HG02870 (cell line): ENCODE results near the gene HOXC4.

Experiments used
- ATAC-seq: cut with Tn5 transposase; IDR thresholded peaks from one replicate; pipeline ENCODE4 v1.9.1; 2021; ENCODE audit warnings: mild to moderate bottlenecking, moderate library complexity; ENCODE audit not compliant: unreplicated experiment

The HOXC4 gene

GRCh38 chr12:54027442-54027786 lies 26.2 kb upstream of the HOXC4 start:
- ATAC-seq, result no peak

GRCh38 chr12:54028314-54029201 lies 25.1 kb upstream of the HOXC4 start, which contains the start of gene HOXC6:
HOXC6 (plus strand) TSS chr12:54028440; CDS start chr12:54028522, 82 bp downstream.
- ATAC-seq, result no peak

DNA sequence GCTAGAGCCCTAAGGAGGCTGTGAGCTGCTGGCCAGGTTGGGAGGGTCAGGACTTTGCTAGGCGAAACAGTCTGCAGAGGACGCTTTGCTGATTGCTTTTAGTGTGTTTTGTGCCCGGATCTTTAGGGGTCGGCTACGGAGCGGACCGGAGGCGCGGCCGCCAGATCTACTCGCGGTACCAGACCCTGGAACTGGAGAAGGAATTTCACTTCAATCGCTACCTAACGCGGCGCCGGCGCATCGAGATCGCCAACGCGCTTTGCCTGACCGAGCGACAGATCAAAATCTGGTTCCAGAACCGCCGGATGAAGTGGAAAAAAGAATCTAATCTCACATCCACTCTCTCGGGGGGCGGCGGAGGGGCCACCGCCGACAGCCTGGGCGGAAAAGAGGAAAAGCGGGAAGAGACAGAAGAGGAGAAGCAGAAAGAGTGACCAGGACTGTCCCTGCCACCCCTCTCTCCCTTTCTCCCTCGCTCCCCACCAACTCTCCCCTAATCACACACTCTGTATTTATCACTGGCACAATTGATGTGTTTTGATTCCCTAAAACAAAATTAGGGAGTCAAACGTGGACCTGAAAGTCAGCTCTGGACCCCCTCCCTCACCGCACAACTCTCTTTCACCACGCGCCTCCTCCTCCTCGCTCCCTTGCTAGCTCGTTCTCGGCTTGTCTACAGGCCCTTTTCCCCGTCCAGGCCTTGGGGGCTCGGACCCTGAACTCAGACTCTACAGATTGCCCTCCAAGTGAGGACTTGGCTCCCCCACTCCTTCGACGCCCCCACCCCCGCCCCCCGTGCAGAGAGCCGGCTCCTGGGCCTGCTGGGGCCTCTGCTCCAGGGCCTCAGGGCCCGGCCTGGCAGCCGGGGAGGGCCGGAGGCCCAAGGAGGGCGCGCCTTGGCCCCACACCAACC lies 23.9 kb upstream of the HOXC4 start:
- no peak for ATAC-seq

GRCh38 chr12:54030442-54030801 lies 23.2 kb upstream of the HOXC4 start:
- ATAC-seq, result no peak

DNA sequence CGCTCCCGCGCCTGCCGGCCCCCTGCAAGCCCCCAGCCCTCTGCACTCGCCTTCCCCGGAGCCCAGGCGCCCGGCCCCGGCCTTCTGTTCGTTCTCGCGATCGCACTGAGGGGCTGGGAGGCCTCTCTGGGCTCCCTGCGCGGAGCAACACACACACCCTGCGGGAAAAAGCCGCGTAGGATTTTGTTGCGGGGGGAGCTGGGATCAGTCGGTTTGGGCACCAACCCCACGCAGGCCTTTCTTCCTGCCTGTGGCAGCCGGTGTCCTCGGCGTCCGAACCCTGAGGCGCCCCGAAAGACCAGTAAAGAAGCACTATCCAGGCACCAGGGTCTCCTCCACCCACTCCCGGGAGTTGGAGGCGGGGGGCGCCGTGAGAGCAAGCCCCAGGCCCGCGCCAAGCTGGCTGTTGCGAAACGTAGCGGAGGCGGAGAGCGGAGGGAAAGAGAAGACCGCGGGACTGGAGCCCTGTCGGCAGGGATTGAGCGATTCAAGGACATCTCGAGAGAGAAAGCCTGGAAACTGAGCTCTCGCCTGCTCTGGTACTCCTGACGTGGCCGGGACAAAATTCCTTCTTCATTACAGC lies 22.7 kb upstream of the HOXC4 start:
- no peak for ATAC-seq

GRCh38 chr12:54031480-54031879 lies 22.2 kb upstream of the HOXC4 start:
- ATAC-seq, result no peak

- ATAC-seq, result no peak
Measured at GRCh38 chr12:54032086-54032619, 21.5 kb upstream of the HOXC4 start.

- no peak for ATAC-seq
Measured at GRCh38 chr12:54032627-54033100, 21.0 kb upstream of the HOXC4 start, which contains the start of gene HOXC5. HOXC5 (plus strand) TSS chr12:54033050; CDS start chr12:54033123, 73 bp downstream.

DNA sequence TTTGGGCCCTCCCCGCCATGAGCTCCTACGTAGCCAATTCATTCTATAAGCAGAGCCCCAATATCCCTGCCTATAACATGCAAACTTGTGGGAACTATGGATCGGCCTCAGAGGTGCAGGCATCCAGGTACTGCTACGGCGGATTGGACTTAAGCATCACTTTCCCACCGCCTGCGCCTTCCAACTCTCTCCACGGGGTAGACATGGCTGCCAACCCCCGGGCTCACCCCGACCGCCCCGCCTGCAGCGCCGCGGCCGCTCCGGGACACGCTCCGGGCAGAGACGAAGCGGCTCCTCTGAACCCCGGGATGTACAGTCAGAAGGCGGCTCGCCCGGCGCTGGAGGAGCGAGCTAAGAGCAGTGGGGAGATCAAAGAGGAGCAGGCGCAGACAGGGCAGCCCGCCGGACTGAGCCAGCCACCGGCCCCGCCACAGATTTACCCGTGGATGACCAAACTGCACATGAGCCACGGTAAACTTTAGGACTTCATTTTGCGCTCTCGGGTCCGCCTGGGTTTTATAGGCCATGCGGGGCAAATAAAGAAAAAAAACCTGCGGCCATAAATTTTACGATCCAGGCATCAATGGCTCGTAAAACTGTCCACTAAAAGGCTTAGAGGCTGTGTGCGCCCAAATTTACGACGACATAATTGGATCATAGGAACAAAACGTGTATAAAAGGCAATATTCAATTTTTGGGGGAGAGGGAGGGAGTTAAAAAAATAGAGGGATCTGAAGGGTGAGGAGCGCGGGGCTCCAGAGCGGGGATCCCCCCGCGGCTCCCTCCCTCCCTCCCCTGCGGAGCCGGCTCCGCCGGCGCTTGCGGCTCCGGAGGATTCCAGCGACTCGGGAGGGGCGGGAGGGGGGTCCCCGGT lies 20.3 kb upstream of the HOXC4 start:
- ATAC-seq, result no peak

- no peak for ATAC-seq
Measured at GRCh38 chr12:54033980-54034784, 19.5 kb upstream of the HOXC4 start.

DNA sequence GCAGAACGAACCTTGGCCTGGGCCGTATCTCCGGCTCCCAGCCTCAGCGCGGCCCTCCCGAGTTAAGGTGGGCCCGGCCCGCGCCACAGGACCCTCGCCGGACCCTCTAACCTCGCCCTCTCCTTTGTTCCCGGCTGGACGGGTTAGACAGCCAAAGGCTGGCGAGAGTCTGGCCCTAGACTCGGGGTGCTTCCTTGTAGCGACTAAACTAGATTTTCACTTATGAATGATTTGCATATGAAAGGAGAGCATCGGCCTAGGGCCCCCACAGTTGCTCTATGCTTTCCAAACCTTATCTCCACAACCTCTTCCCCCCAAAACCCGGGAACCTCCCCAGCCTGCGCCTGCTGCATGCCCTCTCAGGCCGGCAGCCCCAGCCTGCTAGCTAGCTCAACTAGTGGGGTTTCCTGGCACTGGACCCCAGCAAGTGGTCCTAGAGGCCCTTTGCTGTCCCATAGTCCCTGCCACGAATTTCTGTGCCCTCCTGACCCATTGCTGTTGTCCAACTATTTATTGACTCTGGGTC lies 18.8 kb upstream of the HOXC4 start:
- ATAC-seq, result no peak

DNA sequence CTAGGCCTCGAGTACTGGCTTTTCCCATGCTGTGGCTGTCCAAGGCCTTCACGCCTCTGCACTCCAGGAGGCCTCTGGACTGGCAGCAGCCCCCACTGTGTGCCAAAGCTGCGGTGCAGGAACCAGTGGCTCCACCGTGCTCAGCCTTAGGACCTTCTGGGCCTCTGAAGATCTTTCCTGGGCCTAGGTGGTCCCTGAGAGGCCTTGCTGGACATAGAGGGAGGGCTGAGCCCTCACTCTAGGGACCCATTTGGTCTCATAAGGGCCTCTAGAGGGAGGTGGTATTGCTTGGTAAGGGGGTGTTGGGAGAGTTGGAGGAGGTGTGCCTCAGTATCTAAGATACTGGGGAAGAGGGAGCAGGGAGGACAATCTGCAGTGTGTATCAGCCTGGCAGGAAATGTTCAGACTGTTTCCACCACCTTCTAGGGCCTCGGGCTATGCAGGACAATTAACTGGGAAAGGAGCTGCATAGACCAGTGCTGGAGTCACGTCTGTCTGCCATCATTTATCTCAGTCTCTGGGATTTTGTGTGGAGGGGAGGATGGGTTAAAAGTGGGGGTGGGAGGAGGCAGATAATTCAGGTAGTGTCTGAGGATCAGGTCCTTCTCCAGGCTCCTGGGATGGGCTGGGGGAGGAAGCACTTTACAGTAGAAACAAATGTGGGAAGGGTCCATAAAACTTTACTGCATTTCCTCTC lies 17.9 kb upstream of the HOXC4 start:
- ATAC-seq, result no peak

- no peak for ATAC-seq
Measured at GRCh38 chr12:54036620-54037359, 16.8 kb upstream of the HOXC4 start.

- ATAC-seq, result no peak
Measured at GRCh38 chr12:54037360-54038283, 16.0 kb upstream of the HOXC4 start.

- ATAC-seq, result no peak
Measured at GRCh38 chr12:54038284-54038870, 15.3 kb upstream of the HOXC4 start.

- ATAC-seq, result no peak
Measured at GRCh38 chr12:54038871-54039414, 14.7 kb upstream of the HOXC4 start.
